ENCODE results near the gene CPNE4. TPM values are rescaled to one million over a fixed set of nuclear protein-coding genes. Genes with fewer than 3 reads are reported as not detected.

The CPNE4 gene
- total RNA-seq, 4 donors from 2014 or later: 0.79 TPM; not detected in 3

DNA sequence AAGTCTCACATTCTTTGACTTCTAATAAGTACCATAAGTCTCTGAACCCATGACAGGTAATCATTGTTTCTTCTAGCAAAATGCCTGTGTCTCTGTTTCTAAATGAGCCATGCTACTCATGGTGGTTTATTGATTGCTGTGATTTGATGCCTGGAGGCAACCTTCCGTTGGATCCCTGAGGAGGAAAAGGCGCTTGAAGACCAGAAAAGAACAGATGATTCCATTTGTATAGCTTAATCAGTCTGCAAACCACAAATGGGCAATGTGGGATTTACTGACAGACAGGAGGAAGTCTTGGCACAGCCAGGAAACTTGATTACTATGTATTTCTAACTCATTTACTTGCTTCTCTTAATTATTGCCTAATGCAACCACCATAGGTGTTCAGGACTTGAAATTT lies 428.9 kb downstream of the CPNE4 start:
- TF ChIP-seq, protein P1, sequence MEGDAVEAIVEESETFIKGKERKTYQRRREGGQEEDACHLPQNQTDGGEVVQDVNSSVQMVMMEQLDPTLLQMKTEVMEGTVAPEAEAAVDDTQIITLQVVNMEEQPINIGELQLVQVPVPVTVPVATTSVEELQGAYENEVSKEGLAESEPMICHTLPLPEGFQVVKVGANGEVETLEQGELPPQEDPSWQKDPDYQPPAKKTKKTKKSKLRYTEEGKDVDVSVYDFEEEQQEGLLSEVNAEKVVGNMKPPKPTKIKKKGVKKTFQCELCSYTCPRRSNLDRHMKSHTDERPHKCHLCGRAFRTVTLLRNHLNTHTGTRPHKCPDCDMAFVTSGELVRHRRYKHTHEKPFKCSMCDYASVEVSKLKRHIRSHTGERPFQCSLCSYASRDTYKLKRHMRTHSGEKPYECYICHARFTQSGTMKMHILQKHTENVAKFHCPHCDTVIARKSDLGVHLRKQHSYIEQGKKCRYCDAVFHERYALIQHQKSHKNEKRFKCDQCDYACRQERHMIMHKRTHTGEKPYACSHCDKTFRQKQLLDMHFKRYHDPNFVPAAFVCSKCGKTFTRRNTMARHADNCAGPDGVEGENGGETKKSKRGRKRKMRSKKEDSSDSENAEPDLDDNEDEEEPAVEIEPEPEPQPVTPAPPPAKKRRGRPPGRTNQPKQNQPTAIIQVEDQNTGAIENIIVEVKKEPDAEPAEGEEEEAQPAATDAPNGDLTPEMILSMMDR (IDR thresholded peaks at IDR 0.05): no peak
- no peak for ATAC-seq (ENCODE audit: low FRiP score)
- DNase-seq (ENCODE audit: low spot score): no peak

- no peak for ATAC-seq (ENCODE audit: low FRiP score)
- no peak for DNase-seq (ENCODE audit: low spot score)
- TF ChIP-seq, protein P1 (IDR thresholded peaks at IDR 0.05): no peak
Observed at GRCh38 chr3:131602011-131602779, 432.6 kb downstream of the CPNE4 start.

GRCh38 chr3:131597816-131598215 lies 437.0 kb downstream of the CPNE4 start:
- no peak for ATAC-seq (ENCODE audit: low FRiP score)

GRCh38 chr3:131596884-131597283 lies 437.9 kb downstream of the CPNE4 start:
- DNase-seq (ENCODE audit: low spot score): no peak
- no peak for ATAC-seq (ENCODE audit: low FRiP score)
- TF ChIP-seq, protein P1 (IDR thresholded peaks at IDR 0.05): no peak

More at GRCh38 chr3:131597816-131598215, 437.0 kb downstream of the CPNE4 start:
- DNase-seq (ENCODE audit: low spot score): no peak
- TF ChIP-seq, protein P1 (IDR thresholded peaks at IDR 0.05): no peak

DNA sequence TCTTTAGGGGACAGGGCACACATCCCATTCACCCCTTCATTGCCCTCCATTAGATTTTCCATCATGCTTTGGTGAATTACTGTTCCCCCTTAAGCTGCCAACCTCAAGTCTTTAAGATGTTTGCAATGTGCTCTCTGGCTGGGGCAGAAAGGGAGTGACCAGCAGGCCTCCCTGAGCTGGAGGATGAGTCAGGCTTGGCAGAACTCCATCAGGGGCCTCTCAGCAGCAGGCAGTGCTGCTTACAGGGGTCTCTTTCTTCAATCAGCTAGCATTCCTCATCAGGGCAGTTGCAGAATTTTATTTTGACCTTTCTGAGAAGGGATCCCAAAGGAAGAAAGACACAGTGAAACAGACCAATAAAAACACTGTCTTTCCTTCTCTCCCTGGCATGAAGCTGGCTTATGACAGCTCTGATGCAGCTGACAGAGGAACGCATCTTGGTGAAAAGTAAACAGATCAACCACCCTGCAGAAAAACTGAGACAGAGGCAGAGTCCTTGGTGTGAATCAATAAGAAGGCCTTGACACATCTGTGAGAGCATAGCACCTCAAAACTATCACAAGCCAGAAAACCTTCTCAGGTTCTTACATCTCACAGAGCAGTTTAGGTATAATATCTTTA lies 443.3 kb downstream of the CPNE4 start:
- ATAC-seq (ENCODE audit: low FRiP score): peak; percentile 83
- DNase-seq (ENCODE audit: low spot score): peak; percentile 25
- TF ChIP-seq, protein P1 (IDR thresholded peaks at IDR 0.05): no peak

DNA sequence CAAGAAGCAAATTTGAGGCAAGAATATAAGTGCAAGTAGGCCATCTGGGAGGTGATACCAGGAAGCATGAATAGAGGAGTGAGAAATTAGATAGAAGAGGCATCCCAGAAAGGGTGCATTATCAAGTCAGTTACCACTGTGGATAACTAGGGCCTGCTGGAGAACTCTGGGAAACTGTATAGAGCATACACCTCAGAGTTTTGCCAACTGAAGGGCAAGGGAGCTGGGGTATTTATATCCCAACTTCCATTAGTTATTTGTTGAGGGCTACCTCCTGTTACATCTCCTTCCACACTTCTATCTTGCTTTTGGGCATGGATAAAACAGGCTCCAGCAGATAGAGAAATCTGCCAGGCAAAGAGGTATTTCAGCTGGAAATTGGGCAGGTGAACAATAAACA lies 448.5 kb downstream of the CPNE4 start:
- DNase-seq (ENCODE audit: low spot score): no peak
- TF ChIP-seq, protein P1 (IDR thresholded peaks at IDR 0.05): no peak
- no peak for ATAC-seq (ENCODE audit: low FRiP score)

DNA sequence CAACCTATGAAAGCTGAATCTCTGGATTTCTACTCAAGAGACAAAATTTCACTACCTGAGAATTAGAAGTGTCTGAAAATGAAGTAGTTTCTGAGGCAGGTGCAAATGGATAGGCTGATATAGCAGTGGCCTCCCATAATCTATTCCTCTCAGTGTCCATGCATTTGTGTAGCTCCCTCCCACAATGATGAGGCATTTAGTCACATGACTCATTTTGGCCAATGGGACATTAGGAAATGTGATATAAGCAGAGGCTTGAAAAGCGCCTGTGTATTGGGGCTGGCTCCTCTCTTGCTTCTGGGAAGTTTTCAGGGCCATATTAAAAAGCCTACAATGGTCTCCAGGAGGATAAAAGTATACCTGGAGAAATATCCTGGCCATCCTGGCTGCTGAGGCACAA lies 452.4 kb downstream of the CPNE4 start:
- TF ChIP-seq, protein P1 (IDR thresholded peaks at IDR 0.05): no peak
- ATAC-seq (ENCODE audit: low FRiP score): no peak
- no peak for DNase-seq (ENCODE audit: low spot score)
